Astrocyte of the spinal cord (primary cell): Measurements from ENCODE around the gene DIP2C.

Experiments
- DNase-seq: peaks from one replicate; pipeline ENCODE4 v3.0.0; 2011; ENCODE audit warnings: low read depth, low spot score
- H3K4me3 ChIP-seq: 2 replicates; pipeline ENCODE4 v1.5.1; 2011; ENCODE audit warnings: low read depth, mild to moderate bottlenecking, low read length, moderate library complexity
- in situ Hi-C: cut with HindIII; loops from 2 replicates; pipeline ENCODE4 v1.10.0; 2017; ENCODE audit warnings: low sequenced_read_pairs
- TF ChIP-seq, protein P1 (sequence below): IDR thresholded peaks from 2 replicates; pipeline ENCODE4 v1.5.1; 2012; ENCODE audit warnings: low read depth, mild to moderate bottlenecking, low read length, inconsistent platforms

DIP2C gene

DNA sequence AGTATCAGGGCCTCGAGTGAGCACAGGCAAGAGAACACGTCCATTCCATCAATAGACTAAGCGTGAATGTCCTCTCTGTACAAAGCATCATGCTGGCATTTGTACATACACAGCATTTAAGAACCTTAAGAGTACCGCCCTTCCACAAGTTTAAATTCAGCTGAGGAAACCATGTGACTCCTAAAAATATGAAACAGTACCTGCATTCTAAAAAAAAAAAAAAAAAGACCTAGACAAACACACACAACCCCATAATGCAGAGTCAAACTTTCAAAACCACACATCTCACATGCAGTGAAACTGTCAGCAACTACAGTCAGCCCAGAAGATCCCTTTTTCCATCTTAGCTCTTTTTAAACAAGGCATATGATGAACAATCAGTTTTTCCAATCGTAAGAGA is 124.3 kb downstream of the DIP2C start:
- no peak overlapping the region for H3K4me3 ChIP-seq
- DNase-seq: no peak
- TF ChIP-seq, protein P1, sequence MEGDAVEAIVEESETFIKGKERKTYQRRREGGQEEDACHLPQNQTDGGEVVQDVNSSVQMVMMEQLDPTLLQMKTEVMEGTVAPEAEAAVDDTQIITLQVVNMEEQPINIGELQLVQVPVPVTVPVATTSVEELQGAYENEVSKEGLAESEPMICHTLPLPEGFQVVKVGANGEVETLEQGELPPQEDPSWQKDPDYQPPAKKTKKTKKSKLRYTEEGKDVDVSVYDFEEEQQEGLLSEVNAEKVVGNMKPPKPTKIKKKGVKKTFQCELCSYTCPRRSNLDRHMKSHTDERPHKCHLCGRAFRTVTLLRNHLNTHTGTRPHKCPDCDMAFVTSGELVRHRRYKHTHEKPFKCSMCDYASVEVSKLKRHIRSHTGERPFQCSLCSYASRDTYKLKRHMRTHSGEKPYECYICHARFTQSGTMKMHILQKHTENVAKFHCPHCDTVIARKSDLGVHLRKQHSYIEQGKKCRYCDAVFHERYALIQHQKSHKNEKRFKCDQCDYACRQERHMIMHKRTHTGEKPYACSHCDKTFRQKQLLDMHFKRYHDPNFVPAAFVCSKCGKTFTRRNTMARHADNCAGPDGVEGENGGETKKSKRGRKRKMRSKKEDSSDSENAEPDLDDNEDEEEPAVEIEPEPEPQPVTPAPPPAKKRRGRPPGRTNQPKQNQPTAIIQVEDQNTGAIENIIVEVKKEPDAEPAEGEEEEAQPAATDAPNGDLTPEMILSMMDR: no peak
- in situ Hi-C loops: no loop called here

DNA sequence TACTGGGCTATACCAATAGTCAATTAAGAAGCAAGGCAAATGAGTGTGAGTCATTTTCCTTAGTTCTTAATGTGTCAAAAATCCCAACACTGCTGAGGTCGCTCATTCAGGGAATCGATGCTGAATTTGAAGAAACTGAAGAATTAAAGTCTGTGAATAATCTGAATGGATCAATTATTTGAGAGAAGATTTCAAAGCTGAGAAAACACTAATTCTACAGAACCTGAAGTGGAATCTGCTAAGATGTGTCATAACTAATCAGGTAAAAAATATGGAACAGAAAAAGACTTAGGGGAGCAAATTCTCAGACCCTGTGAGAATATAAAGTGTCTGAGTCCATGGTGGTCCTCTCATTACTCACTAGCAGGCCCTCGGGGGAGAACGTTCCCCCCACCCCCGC is 125.6 kb downstream of the DIP2C start:
- in situ Hi-C loops: no loop called here
- DNase-seq: no peak
- TF ChIP-seq, protein P1: no peak
- H3K4me3 ChIP-seq: no peak overlapping the region

DNA sequence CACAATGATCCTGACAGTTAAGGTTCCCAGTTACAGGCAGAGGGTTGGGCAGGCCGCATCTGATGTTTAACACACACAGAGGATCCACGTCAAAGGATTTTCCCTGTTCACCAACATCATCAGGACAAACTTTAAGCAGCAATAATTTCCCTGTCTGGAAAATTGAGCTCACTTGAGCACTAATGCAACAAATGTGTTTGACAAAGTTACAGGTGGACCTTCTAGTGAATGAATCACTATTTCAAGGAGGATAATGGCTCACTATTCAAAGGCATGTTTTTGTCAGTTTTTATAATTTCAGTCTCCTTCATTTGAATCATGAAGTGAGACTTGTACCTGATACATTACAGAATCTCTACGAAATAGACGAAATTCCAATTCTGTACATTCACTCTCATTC is 127.3 kb downstream of the DIP2C start:
- in situ Hi-C loops: no loop called here
- DNase-seq: no peak
- TF ChIP-seq, protein P1: no peak
- no peak overlapping the region for H3K4me3 ChIP-seq

DNA sequence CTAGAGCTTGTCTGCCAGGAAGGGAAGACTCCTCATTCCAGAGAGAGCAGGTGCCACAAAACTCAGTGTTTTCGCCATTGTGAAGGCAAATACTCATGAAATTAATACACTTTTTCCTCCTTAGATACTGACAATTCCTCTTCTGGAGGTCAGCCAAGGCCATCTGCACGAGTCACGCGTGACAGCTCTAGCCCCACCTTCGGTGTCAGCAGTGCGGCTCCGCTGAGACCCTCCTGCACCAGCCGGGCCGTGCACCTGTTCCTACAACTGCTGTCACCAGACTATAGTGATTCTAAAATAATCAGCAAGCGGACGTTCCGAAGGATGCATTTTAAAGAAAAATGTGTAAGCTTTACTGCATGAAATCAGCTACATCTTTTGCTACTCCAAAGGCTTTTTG is 127.7 kb downstream of the DIP2C start:
- DNase-seq: no peak
- in situ Hi-C loops: no loop called here
- no peak overlapping the region for H3K4me3 ChIP-seq
- TF ChIP-seq, protein P1: no peak

DNA sequence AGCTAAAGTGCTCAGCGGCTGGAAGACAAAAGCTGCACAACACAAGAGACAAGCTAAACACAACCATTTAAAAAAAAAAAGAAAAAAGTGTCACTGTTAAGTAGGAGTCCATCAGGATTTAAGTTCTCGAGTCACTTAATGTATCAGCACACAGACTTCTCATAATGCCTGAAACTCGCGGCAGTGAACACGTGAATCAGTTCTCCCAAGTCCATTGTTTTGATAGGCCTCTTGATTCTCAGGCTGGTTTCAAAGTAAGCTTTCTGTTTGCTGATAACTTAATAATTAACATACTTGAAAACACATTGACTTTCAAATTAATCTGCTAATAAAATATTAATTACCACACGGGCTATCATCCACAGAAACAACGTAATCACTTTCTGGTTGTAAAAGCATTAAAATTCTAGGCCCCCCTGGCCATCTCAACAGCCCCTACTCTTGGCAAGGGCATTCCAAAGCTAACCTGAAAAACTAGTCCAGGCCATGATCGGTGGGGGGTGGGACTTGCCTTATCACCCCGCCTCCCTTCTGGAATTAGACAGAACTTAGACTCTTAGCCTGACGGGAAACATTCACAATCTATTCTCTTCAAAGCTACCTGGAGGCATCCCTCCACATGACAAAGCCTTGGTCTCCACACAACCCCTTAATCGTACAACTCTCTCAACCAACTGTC is 129.0 kb downstream of the DIP2C start:
- in situ Hi-C loops: no loop called here
- TF ChIP-seq, protein P1: no peak
- no peak for DNase-seq
- H3K4me3 ChIP-seq: no peak overlapping the region

DNA sequence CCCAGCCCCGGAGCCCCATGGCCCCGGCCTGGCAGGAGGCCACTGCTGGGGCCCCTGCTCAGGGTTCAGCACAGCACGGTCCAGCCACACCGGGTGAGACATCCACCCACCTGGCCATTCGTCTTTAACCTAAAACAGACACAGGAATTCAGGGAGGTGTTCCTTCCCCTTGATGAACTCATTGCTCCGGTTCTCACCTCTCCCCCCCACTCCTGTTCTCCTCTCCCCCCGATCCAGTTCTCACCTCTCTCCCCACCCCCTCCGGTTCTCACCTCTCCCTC is 129.8 kb downstream of the DIP2C start:
- H3K4me3 ChIP-seq: no peak overlapping the region
- in situ Hi-C loops: no loop called here
- TF ChIP-seq, protein P1: no peak
- no peak for DNase-seq
